HT-29 (cell line): ENCODE data around the gene ODR4. TPM values are rescaled to one million over a fixed set of nuclear protein-coding genes. Genes with fewer than 3 reads are reported as not detected.
"Not testable (repeated sequence)": the region's sequence is repeated elsewhere in the genome, so short reads cannot be mapped to it uniquely, and the experiment has no call there.

ENCODE experiments used
- DNase-seq: peaks from one replicate; pipeline ENCODE4 v3.0.0-alpha.2; 2015; ENCODE audit warnings: low spot score
- total RNA-seq: library from RNA; depleted of rRNA; stranded (reverse); fragments of >200 nt; shearing (Covaris generic); gene quantifications from 2 replicates; pipeline ENCODE4 v1.2.3, GENCODE V29; 2014; rRNA removed

Gene ODR4
- total RNA-seq = 9.6 and 12.3 TPM in 2 replicates

DNA sequence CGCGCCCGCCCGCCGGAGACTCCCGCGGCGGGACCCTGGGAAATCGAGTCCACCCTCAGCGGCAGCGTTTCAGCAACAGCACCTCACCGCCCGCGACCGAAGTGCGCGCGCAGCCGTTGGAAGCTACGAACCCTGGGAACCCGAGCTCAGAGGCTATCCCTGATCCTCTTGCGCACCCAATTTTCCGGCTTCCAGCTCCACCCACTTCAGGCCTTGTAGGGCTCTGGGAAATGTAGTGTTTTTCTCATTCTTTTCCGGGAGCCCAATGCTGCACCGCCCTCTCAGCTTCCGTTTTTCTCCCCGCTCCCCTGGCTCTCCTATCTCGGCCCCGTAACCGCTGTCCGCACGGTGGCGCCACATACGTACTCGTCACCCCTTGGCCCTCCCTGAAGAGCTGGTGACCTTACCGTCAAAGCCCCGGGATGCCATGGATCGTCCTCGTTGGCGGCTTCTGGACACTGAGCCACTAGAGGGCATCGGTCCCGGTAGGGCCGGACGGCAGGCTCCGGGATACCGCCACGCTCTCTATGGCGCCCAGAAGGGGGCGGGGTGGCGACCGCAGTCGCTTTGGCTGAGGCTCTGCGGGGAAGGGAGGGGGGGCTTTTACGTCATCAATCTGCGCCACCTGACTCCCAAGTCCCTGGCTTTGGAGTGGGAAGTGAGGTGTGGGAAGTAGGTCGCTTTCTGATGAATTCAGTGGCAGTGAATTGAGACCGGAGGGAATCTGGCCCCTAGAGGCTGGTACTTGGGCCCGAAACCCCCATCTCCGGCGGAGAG lies at the start of gene ODR4, which contains the start of gene TPR:
ODR4 (plus strand) TSS at position 687 of the 777 bp plus-strand sequence. CDS start 3,948 bp downstream, outside the sequence.
TPR (minus strand) TSS at position 102 of the 777 bp plus-strand sequence. CDS start 225 bp downstream, outside the sequence.
- peak; percentile 99 for DNase-seq

DNA sequence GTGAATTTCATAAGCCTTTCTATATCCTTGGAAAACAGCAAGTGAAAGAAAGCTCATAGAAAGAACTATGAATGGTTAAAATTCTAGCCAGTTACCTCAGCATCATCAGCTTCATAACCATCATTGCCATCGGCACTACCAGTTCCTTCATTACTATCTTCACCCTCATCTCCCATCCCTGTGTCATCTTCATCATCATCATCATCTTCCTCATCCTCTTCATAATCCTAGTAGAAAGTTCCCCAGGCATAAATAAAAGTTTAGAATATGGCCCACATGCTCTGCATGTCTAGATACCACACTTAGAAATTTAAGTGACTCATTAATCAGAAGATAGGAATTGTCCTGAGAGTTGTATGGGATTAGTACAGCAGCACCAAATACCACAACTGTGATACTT lies 49.6 kb upstream of the ODR4 start:
- DNase-seq = no peak

- no peak for DNase-seq
Measured at GRCh38 chr1:186327331-186327730, 48.3 kb upstream of the ODR4 start.

- no peak for DNase-seq
Measured at GRCh38 chr1:186330758-186331157, 44.9 kb upstream of the ODR4 start.

DNA sequence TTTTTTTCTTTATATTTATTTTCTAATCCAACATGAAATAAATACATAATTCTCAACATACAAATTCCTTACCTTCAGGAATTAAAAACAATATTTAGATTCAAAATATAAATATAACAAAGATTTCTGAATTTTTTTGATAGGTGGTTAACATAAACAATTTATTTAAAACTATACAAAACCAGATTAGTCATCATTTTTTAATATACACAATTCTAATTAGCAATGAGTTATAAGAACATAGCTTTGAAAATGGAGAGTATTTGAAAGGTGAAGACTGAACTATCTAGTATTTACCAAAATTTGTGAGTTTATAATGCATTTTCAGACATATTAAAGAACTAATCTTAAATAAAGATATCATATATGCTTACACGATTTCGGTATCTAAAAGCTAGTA lies 38.1 kb upstream of the ODR4 start:
- DNase-seq = no peak

DNA sequence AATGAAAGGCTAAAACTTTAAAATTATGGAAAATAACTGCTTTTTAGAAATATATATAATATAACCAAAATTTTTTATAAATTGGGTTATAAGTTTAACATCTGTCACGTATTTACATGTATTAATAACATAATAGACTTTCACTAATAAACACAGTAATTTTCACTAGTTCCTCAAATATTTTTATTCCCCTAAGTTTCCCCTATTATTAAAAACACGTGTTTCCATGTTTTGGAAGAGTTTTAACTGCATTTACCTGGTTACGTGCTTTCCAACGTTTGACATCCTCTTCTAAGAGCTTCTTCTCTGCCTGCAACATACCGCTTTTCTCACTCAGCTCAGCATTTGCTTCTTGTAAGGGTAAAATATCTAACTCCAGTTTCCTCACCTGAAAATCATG lies 34.9 kb upstream of the ODR4 start:
- no peak for DNase-seq

DNA sequence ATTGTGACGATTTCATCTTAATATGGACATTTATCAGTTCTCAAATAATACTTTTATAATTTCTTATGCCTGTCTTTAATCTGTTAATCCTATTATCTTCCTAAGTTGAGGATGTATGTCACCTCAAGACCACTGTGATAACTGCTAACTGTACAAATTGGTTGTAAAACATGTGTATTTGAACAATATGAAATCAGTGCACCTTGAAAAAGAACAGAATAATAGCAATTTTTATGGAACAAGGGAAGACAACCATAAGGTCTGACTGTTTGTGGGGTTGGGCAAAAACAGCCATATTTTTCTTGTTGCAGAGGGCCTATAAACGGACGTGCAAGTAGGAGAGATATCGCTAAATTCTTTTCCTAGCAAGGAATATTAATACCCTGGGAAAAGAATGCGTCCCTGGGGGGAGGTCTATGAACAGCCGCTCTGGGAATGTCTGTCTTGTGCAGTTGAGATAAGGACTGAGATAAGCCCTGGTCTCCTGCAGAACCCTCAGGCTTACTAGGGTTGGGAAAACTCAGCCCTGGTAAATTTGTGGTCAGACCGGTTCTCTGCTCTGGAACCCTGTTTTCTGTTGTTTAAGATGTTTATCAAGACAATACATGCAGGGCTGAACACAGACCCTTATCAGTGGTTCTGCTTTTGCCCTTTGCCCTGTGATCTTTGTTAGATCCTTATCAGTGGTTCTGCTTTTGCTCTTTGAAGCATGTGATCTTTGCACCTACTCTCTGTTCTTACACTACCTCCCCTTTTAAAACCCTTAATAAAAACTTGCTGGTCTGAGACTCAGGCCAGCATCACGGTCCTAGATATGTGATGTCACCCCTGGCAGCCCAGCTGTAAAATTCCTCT lies 27.6 kb upstream of the ODR4 start:
- not testable (repeated sequence) for DNase-seq

- DNase-seq = peak; percentile 68
Measured at GRCh38 chr1:186374303-186375151, 1.1 kb upstream of the ODR4 start.

GRCh38 chr1:186375929-186376319 lies 286 bp downstream of the ODR4 start:
- no peak for DNase-seq

DNA sequence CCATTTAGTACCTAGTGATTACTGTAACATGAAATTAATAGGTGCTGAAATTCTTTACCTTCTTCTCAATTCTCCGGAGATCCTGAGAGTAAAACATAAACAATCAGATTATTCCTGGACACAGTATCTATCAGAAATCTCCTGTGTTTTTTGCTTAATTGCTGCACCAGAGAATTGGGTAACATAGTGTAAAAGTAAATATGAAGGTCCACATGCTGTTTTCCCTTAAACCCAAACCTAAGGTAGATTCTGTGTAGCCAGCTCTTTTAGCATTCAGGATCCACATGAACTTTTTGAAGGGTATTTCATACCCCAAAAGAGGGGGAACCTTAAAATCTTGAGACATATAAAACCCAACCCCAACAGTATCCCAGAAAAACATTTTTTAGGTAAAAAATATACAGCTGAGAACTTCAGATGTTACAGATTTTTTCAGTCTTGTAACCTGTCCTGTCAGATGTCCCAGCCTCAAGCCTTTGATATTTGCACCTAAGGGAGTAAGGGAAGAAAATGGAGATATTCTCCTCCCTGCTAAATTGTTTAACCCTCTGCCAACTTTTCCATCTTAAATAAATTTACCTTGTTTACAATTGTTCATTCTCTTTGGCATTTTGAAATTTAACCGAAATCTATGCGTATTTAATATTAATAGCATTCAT lies 11.2 kb downstream of the ODR4 start:
- no peak for DNase-seq

DNA sequence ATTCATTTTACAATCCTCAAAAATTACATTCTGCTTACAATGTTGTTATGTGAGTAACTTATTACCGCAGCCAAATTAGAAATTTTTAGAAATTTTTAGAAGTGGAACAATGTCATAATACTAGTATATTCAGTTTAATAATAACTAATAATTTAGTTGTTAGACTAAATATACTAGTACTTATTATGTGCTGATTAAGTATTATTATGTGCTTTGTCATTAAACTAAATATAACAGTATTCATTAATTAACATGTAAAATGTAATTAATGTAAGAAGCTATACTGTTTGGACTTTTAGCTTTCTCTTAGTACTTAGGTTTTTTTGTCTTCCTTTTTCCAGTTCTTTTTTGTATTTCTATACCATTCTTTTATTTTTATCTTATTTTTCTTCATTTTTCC lies 15.3 kb downstream of the ODR4 start:
- DNase-seq = no peak

DNA sequence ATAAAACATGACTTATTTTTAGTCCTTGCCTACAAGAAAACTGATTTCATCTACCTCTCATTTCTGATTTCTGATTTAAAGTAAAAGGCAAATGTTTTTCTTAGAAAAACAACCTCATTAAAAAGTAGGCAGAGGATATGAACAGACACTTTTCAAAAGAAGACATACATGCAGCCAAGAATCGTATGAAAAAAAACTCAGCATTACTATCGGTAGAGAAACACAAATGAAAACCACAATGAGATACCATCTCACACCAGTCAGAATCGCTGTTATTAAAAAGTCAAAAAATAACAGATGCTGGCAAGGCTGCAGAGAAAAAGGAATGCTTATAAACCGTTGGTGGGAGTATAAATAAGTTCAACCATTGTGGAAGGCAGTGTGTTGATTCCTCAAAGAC lies 16.2 kb downstream of the ODR4 start:
- no peak for DNase-seq

GRCh38 chr1:186392711-186393110 lies 17.1 kb downstream of the ODR4 start:
- DNase-seq = not testable (repeated sequence)

DNA sequence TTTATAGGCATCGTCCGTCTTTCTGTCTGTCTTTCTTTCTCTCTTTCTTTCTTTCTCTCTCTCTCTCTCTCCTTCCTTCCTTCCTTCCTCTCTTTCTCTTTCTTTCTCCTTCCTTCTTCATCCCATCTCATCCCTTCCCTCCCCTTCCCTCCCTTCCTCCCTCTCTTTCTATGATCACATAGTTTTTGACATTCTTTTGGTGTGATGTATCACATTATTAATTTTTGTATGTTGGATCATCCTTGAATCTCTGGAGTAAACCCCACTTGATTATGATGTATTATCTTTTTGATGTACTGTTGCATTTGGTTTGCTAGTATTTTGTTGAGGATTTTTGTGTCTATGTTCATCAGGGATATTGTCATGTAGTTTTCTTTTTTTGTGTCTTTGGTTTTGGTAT lies 25.8 kb downstream of the ODR4 start:
- DNase-seq = not testable (repeated sequence)

DNA sequence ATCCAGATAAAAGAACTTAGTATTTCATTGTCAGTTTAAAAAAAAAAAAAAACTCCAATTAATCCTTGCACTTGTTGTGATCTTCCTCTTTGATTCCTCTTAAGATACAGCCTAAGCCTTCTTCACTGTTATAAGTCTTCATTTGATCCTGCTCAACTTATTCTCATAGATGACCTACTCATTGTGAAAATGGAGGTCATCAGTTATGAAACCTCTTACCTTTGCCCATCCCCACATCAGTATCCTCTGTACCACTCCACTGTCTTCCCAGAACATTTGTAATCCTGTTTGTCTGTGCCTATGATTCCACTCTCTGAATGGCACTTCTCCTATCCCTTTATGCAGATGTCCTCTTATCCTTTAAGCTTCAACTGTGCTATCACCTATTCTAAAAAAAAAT lies 28.0 kb downstream of the ODR4 start:
- DNase-seq = no peak

GRCh38 chr1:186404454-186405051 lies 28.9 kb downstream of the ODR4 start:
- peak; percentile 64 for DNase-seq

- no peak for DNase-seq
Measured at GRCh38 chr1:186409091-186409490, 33.5 kb downstream of the ODR4 start.

- DNase-seq = no peak
Measured at GRCh38 chr1:186413319-186413718, 37.7 kb downstream of the ODR4 start.

- DNase-seq = no peak
Measured at GRCh38 chr1:186418503-186418902, 42.9 kb downstream of the ODR4 start.

GRCh38 chr1:186420311-186420710 lies 44.7 kb downstream of the ODR4 start:
- no peak for DNase-seq

GRCh38 chr1:186420923-186421322 lies 45.3 kb downstream of the ODR4 start:
- no peak for DNase-seq
